ENCODE results near the gene FBLN1. TPM values are rescaled to one million over a fixed set of nuclear protein-coding genes. Genes with fewer than 3 reads are reported as not detected.

The FBLN1 gene
- total RNA-seq, 1 experiment from 2014 or later = 183 TPM

- TF ChIP-seq ZNF121 (CRISPR knock-in tag; IDR thresholded peaks at IDR 0.05) (no peak), E2F4 (CRISPR knock-in tag; IDR thresholded peaks at IDR 0.05; ENCODE audit: borderline replicate concordance, low read depth) (no peak), NFE2L1 (CRISPR knock-in tag; IDR thresholded peaks at IDR 0.05) (no peak), PRRX2 (CRISPR knock-in tag; IDR thresholded peaks at IDR 0.05) (no peak), GTF2I (CRISPR knock-in tag; conservative IDR thresholded peaks at IDR 0.05) (no peak), SMAD3 (CRISPR knock-in tag; IDR thresholded peaks at IDR 0.05; ENCODE audit: borderline replicate concordance) (no peak), IRF1 (CRISPR knock-in tag; IDR thresholded peaks at IDR 0.05) (no peak)
These were observed 25.1 kb upstream of the FBLN1 start (continued) for GRCh38 chr22:45477366-45478107.

- CTCF ChIA-PET = no interaction called here
- POLR2A ChIA-PET = no interaction called here
These were observed 24.4 kb upstream of the FBLN1 start for GRCh38 chr22:45478108-45478771.

More at GRCh38 chr22:45478108-45478771, 24.4 kb upstream of the FBLN1 start:
- Mint-ChIP-seq H3K4me1 (0 out of 2 replicates have a peak, but pooled peaks cover 10% of the 10 kb centered on the region), H3K27ac (no peak overlapping the region), H3K36me3 (peaks cover 7% of the 10 kb centered on the region), H3K9me3 (peaks cover 21% of the 10 kb centered on the region), H3K4me3 (no peak overlapping the region), H3K27me3 (ENCODE audit: low read depth) (no peaks in the 10 kb centered on the region; the same call in 1 of the 2 replicates)
- no peak for ATAC-seq
- TF ChIP-seq TP53 (CRISPR knock-in tag; IDR thresholded peaks at IDR 0.05) = no peak
- TF ChIP-seq ZBTB43 (CRISPR knock-in tag; IDR thresholded peaks at IDR 0.05) = no peak
- no peak for TF ChIP-seq AFF4 (CRISPR knock-in tag; IDR thresholded peaks at IDR 0.05; ENCODE audit: borderline replicate concordance)
- no peak for TF ChIP-seq PRDM15 (CRISPR knock-in tag; IDR thresholded peaks at IDR 0.05)
- TF ChIP-seq IRF2 (CRISPR knock-in tag; IDR thresholded peaks at IDR 0.05; ENCODE audit: borderline replicate concordance, low read depth) = no peak
- TF ChIP-seq NR2C2 (CRISPR knock-in tag; IDR thresholded peaks at IDR 0.05) = no peak
- no peak for TF ChIP-seq ZSCAN18 (CRISPR knock-in tag; IDR thresholded peaks at IDR 0.05)
- TF ChIP-seq CBFB (CRISPR knock-in tag; IDR thresholded peaks at IDR 0.05; ENCODE audit: low read depth) = no peak
- no peak for TF ChIP-seq ATF3 (CRISPR knock-in tag; conservative IDR thresholded peaks at IDR 0.05)
- no peak for TF ChIP-seq FOXK1 (CRISPR knock-in tag; IDR thresholded peaks at IDR 0.05)
- TF ChIP-seq NR1H2 (CRISPR knock-in tag; IDR thresholded peaks at IDR 0.05) = no peak
- DNase-seq (ENCODE audit: low spot score) = no peak
